HG03045 (cell line): Measurements from ENCODE around the gene TMEM170A.
"Not testable (repeated sequence)": the region's sequence is repeated elsewhere in the genome, so short reads cannot be mapped to it uniquely, and the experiment has no call there.

Experiments used
- ATAC-seq: cut with Tn5 transposase; IDR thresholded peaks from one replicate; pipeline ENCODE4 v1.9.1; 2021; ENCODE audit warnings: mild to moderate bottlenecking, moderate library complexity; ENCODE audit not compliant: unreplicated experiment

Gene TMEM170A

DNA sequence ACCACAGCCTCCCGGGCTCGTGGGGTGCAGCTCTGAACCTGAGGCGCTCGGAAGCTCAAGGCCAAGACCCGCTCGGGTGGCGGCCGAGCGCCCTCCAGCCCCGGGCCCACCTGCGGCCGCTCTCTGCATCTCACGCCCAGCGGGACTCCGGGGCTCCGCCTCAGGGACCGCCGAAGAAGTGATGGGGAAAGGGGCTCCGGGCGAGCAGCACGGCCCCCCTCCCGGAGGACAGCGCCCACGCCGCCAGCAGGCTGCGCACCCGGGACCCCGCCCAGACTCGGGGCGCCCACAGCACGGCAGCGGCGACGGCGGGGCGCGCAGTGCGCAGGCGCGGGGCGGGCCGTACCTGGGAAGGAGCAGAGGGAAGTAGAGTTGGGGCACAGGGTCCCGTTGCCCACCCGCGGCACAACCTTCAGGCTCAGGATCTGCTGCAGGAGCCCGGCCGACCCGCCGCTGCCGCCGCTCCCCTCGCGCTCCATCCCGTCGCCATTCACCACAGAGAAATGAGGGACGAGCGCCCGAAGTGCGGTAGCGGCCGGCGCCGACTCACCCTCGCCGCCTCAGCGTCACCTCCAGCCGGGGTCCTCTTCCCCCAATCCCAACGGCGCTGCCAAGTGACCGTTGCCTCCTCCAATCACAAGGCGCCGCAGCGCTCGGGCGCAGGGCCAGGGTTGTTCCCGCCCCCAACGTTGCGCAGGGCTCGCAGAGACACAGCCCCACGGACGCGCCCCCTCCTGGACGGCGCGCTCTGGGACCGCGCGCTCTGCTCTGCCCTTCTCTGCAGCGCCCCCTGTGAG lies at the start of gene TMEM170A:
Gene TMEM170A, minus strand, starts transcription at position 568 of the 797 bp plus-strand sequence. Its CDS starts 89 bp downstream, at position 479.
- peak; percentile 94 for ATAC-seq

GRCh38 chr16:75506574-75506973 lies 42.1 kb upstream of the TMEM170A start:
- no peak for ATAC-seq

GRCh38 chr16:75506107-75506506 lies 41.6 kb upstream of the TMEM170A start:
- ATAC-seq = no peak

DNA sequence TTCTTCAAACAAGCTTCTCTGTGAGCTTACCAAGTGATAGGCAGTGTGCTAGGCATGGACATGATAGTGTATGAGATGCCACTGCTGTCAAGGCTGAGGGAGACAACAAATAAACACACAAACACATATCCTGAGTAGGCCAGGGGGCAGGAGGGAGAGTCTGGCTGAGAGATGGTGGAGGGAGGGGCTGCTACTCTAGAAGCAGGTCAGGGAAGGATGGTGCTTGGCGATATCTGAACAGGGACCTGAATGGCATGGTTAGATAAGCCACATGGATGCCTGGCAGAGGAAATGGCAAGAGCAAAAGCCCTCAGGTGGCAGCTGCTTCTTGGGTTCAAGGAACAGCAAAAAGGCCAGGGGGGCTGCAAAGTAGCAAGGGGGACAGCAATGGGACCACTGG lies 39.3 kb upstream of the TMEM170A start:
- ATAC-seq = no peak

- ATAC-seq = no peak
Measured at GRCh38 chr16:75502916-75503605, 38.6 kb upstream of the TMEM170A start.

GRCh38 chr16:75501820-75502219 lies 37.3 kb upstream of the TMEM170A start:
- ATAC-seq = not testable (repeated sequence)

- no peak for ATAC-seq
Measured at GRCh38 chr16:75501359-75501758, 36.9 kb upstream of the TMEM170A start.

- ATAC-seq = not testable (repeated sequence)
Measured at GRCh38 chr16:75498605-75499322, 34.3 kb upstream of the TMEM170A start.

DNA sequence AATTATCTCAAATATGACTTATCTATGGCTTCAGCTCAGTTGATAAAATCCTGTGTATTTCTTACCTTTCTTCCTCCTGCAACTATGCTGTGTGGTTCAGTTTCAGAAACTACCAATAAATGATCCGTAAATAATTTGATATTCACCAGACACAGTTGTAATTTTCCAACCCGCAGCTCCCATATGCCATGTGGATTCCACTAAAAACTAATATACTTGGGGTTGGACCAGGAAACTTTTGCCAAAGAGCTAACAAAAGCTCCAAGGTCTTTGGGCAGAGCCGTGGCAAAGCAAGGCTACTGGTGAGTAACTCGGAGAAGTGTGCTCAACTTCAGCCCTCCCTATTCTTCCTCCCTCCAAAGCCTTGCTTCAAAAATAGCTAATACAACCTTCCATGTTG lies 33.1 kb upstream of the TMEM170A start:
- no peak for ATAC-seq

DNA sequence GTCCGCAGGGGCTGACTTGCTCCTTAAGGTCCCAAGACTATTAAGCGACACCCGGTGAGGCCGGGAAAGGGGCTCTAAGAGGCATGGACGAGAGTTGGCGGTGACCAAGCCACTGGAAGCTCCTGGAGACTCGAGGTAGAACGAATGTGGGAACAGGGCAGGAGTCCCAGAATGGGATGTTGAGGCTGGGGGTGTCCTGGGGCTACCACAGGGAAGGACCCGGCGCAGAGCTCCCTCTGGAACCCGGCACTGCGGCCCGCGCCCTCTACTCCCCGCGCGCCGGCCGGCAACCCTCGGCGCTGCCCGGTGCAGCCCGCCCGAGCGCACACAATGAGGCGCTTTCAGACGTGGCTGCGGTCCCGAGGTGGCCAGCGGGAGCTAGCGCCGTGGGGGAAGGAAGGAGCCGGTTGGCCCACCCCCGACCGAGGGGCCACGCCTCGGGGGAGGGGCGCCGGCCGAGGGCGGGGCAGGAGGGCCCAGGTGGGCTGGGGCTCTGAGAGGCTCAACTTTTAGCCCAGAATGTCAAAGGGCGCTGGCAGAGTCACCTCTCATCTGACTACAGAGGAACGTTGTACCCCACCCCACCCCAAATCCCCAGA lies 30.7 kb upstream of the TMEM170A start, which contains the start of gene CHST6:
Gene CHST6, minus strand, starts transcription at position 366 of the 599 bp plus-strand sequence. CDS start 15,613 bp downstream, outside the sequence.
- peak; percentile 58 for ATAC-seq

- ATAC-seq = no peak
Measured at GRCh38 chr16:75494661-75495075, 30.2 kb upstream of the TMEM170A start.

DNA sequence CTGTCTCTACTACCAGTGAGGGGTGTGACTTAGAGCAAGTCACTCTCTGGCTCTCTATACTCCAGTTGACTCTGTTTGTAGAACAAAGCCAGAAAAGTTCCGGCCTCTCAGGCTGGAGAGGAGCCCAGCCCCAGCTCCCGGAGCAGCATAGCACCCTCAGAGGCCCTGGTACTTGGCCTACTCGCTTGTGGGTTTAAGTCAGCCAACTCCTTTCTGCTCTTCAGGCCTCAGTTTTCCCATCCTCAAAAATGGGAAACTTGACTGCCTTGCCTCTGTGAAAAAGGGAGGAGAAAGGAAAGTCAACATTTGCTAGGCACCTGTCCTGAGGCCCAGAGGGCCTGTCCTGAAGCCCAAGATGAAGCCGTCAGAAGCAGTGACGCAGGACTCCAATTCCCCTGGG lies 29.7 kb upstream of the TMEM170A start:
- ATAC-seq = no peak

- ATAC-seq = no peak
Measured at GRCh38 chr16:75491876-75492275, 27.4 kb upstream of the TMEM170A start.

- no peak for ATAC-seq
Measured at GRCh38 chr16:75488322-75488721, 23.8 kb upstream of the TMEM170A start.

DNA sequence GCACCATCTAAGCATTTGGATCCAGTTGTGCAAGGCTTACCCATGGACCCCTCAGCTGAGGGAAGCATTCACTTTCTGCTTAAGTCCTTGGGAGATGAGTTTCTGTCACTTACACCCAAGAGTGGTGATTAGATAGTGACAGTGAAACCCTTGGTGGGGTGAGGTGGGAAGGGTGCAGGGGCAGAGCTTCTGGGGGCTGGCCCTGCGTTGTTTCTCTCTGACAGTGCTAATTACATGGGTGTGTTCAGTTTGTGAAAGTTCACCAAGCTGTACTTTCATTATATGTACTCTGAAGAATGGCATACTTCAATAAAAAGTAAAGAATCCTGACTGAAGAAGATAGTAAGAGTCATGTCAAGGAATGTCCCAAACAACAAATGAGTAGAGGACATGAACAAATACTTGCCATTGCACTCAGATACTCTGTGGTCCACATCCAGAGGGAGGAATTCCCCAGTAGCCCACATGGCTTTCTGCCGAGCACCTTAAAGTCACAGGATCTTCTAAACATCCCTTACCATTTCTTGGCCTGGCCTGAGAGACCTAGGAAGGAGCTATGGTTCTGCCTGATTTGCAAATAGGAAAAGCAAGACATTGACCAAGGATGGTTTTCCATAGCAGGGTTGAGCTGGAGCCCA lies 22.3 kb upstream of the TMEM170A start:
- ATAC-seq = peak; percentile 70

DNA sequence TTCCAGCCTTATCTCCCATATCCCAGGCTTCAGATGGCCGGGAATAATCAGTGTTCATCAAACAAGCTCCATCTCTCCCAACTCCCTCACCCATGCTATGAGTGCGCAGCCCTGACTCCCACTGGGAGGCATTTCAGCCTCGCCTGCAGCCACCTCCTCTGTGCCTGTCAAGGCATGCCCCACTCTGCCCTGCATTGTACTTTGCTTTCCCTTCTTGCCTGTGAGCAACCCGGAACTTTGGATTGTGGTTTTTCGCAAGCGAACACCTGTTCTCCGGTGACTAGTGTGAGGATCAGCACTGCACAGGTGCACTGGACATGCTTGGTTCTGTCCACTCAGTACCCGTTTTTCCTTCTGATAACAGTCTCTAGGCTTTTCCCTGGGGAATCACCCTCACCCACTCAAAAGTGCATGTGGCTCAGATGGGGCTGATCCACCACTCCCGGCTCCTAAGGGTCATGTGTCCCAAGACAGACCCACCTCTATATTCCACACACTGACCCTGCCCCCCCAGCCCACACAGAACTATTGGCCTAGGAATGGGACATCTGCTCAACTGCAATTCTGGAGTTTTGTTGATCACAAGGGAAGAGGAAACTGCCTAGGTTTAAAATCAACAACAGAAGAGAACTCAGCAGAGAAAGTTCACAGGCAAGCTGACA lies 21.7 kb upstream of the TMEM170A start:
- no peak for ATAC-seq

DNA sequence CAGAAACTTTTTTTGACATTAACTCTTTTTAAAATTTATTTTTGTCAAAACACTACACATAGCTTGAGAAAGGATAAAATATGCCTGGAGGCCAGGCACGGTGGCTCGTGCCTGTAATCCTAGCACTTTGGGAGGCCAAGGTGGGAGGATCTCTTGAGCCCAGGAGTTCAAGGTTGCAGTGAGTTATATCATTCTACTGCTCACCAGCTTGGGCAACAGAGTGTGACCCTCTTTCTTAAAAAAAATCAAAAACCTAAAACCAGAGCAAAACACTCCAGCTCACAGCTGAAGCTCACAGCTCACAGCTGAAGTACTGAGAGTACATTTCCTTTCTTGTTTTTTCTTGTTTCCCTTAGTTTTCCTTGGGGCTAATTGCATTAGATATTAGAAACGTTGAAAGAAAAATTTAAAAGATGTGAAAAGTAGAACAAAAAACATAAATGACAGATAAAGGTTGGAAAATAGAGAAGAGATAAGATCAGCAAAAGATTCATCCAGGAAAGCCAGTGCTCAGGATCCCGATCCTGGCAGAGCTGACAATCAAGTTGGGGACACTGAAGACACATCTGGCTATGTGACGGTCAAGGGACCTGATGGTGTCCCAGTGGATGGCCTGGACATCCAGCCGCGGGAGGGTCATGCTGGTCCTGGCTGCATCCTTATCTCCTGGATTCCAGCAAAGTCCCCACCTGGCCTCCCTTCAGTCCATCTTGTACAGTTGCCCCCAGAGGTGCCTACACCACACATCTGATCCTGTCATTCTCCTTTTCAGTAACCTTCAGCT lies 20.9 kb upstream of the TMEM170A start:
- no peak for ATAC-seq

DNA sequence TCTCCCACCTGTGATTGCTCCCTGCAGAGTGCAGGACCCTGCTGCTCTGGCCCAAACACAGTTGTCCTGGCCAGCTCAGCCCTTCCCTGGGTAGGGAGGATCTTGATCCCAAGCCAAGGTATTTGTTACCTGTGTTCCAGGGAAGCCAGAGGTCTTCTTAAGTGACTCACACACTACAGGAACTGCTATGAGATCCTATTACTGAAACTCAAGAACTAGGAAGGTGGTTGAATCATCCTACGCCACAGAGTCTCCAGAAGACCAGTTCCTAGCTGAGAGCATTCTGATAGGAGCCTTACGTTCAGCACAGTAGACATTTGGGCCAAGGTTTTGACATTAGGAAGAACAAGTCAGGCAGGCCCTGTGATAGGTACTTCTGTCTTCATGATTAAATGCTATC lies 18.7 kb upstream of the TMEM170A start:
- ATAC-seq = no peak
